Small intestine (tissue), 7 donors: ENCODE results near the gene PLA2G4C. TPM values are rescaled to one million over a fixed set of nuclear protein-coding genes. Genes with fewer than 3 reads are reported as not detected.

Experiments used
- DNase-seq, 2 donors: peaks; one replicate each; pipeline versions ENCODE4 v3.0.0 to v3.0.0-alpha.2; 2013
- FAIRE-seq: peaks from 2 replicates; lab custom pipeline; 2012; peaks lifted over from hg19 to GRCh38; lab: Jason Lieb, UNC
- H3K27ac ChIP-seq, 3 donors: one replicate each; pipeline ENCODE4 v1.5.1; 2013; ENCODE audit warnings: low read length in 2 of 3, mild to moderate bottlenecking in 2 of 3, control low read depth in 1 of 3, inconsistent platforms in 1 of 3, low read depth in 1 of 3, moderate library complexity in 1 of 3
- H3K27me3 ChIP-seq, 3 donors: one replicate each; pipeline ENCODE4 v1.6.1; 2013; ENCODE audit warnings: low read length in 3 of 3, inconsistent platforms in 1 of 3; ENCODE audit not compliant: control insufficient read depth in 3 of 3, insufficient read depth in 3 of 3
- H3K36me3 ChIP-seq, 3 donors: one replicate each; pipeline ENCODE4 v1.6.1; 2013; ENCODE audit warnings: low read length in 3 of 3, inconsistent platforms in 1 of 3, low read depth in 1 of 3, mild to moderate bottlenecking in 1 of 3, moderate library complexity in 1 of 3; ENCODE audit not compliant: control insufficient read depth in 3 of 3, insufficient read depth in 2 of 3
- H3K4me1 ChIP-seq, 3 donors: one replicate each; pipeline ENCODE4 v1.6.1; 2013; ENCODE audit warnings: low read length in 2 of 3, inconsistent platforms in 1 of 3, low read depth in 1 of 3, mild to moderate bottlenecking in 1 of 3, moderate library complexity in 1 of 3; ENCODE audit not compliant: control insufficient read depth in 3 of 3, insufficient read depth in 2 of 3
- H3K4me3 ChIP-seq, 3 donors: one replicate each; pipeline ENCODE4 v1.5.1; 2013; ENCODE audit warnings: low read length in 3 of 3, control low read depth in 1 of 3, inconsistent platforms in 1 of 3, low read depth in 1 of 3, mild to moderate bottlenecking in 1 of 3, moderate library complexity in 1 of 3
- H3K9me3 ChIP-seq, 2 donors: one replicate each; pipeline ENCODE4 v1.6.1; 2013; ENCODE audit warnings: low read depth in 1 of 2, low read length in 1 of 2; ENCODE audit not compliant: control insufficient read depth in 2 of 2, insufficient read depth in 1 of 2
- WGBS, 3 donors: extraction: QIAGEN DNeasy Blood & Tissue Kit; methylation state at CpG; one replicate each; pipeline ENCODE4 v1.1.7; 2013; 5-methylcytosine and 5-hydroxymethylcytosine counted together
- polyA plus RNA-seq, 4 donors: library from polyadenylated mRNA; stranded (reverse) in 3 of 4; unstranded in 1 of 4; fragments of 200-250 nt in 3 of 4; fragments of 120-200 nt in 1 of 4; gene quantifications; one replicate each; pipeline versions ENCODE4 v1.2.1 to v1.2.3, GENCODE V29; 2013
- donor health status: healthy with polysubstance abuse.
- donor health status: control.
- donor health status: control.
- donor health status: Bipolar disorder and iron deficiency.
- donor health status: healthy.

The PLA2G4C gene
- polyA plus RNA-seq, 4 donors: 4.0 to 29.2 (median 11.4) TPM

DNA sequence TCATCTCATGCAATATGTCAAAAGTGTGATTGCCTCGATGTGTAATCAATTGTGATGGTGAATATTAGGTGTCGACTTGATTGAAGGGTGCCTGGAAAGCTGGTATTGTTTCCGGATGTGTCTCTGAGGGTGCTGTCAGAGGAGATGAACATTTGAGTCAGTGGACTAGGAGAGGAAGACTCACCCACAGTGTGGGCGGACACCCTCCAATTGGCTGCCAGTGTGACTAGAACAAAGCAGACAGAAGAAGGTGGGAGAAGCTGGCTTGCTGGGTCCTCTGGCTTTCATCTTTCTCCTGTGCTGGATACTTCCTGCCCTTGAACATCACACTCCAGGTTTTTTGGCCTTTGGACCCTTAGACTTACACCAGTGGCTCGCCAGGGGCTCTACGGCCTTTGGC is 51.3 kb downstream of the PLA2G4C start:
- no peak overlapping the region for H3K27ac ChIP-seq
- H3K27me3 ChIP-seq: peaks cover 0 to 3% (median 3%) of the 10 kb centered on the region in 3 donors
- H3K9me3 ChIP-seq: no peaks in the 10 kb centered on the region
- 75 to 87% (median 82%) methylated on average over 6 of the region's 6 CpGs for WGBS, 3 donors
- FAIRE-seq: no peak
- no peak for DNase-seq
- H3K36me3 ChIP-seq: no peaks in the 10 kb centered on the region
- H3K4me1 ChIP-seq: no peaks in the 10 kb centered on the region
- H3K4me3 ChIP-seq: no peak overlapping the region

DNA sequence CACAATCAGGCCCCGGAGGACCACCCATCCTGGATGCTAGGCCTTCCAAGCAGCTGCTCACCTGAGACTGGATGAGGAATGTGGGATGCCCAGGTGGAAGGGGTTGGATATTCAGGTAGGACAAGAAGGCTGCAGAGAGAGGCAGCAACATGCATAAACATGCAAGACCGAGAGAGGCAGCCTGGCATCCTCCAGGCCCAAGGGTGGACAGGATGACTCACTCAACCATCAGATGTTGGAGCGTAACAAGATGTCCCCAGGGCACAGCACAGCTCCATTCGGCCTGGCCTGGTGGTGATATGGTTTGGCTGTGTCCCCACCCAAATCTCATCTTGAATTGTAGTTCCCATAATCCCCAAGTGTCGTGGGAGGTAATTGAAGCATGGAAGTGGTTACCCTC is 56.8 kb downstream of the PLA2G4C start:
- DNase-seq (no peak), FAIRE-seq (no peak)
- WGBS, 3 donors: 80 to 83% (median 83%) methylated on average over 5 of the region's 5 CpGs
- Histone ChIP-seq H3K4me1 (no peaks in the 10 kb centered on the region), H3K4me3 (no peak overlapping the region), H3K27me3 (no peaks in the 10 kb centered on the region), H3K9me3 (peaks cover 0 to 3% of the 10 kb centered on the region in 2 donors), H3K36me3 (no peaks in the 10 kb centered on the region), H3K27ac (no peak overlapping the region)

DNA sequence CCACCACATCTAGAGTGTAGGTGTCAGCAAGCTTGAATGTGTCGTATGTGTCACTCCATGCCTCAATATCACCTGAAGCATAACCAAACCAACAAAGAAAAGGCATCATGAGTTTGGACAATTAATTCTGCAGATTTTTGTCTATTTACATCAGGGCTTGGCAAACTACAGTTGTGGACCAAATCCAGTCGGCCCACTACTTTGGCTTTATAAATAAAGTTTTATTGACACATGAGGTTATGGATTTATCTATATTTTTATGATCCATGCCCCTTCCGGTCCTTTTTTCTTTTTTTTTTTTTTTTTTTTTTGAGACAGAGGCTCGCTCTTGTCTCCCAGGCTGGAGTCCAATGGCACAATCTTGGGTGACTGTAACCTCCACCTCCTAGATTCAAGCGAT is 57.5 kb downstream of the PLA2G4C start:
- Histone ChIP-seq H3K36me3 (no peaks in the 10 kb centered on the region), H3K9me3 (peaks cover 0 to 3% of the 10 kb centered on the region in 2 donors), H3K27ac (no peak overlapping the region), H3K27me3 (no peaks in the 10 kb centered on the region), H3K4me3 (no peak overlapping the region), H3K4me1 (no peaks in the 10 kb centered on the region)
- no peak for FAIRE-seq
- WGBS, 3 donors: 81 to 90% (median 88%) methylated on average over 5 of the region's 5 CpGs
- DNase-seq: no peak

DNA sequence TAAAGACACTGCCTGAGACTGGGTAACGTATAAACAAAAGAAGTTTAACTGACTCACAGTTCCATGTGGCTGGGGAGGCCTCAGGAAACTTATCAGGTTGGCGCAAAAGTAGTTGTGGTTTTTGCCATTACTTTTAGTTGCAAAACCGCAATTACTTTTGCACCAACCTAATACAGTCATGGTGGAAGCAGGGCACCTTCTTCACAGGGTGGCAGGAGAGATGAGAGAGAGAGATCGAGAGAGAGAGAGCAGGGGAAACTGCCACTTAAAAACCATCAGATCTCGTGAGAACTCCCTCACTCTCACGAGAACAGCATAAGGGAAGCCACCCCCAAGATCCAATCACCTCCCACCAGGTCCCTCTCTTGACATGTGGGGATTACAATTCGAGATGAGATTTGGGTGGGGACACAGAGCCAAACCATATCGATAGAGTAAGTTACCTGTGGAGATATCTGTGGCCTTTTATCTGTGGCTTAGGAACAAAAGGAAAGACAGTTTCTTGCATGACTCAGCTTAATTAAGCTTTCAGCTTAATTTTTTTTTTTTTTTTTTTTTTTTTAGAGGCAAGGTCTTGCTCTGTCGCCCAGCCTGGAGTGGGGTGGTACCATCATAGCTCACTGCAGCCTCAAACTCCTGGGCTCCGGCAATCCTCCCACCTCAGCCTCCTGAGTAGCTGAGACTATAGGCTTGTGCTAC is 59.1 kb downstream of the PLA2G4C start:
- Histone ChIP-seq H3K4me3 (no peak overlapping the region), H3K27ac (no peak overlapping the region), H3K27me3 (no peaks in the 10 kb centered on the region), H3K4me1 (no peaks in the 10 kb centered on the region), H3K9me3 (peaks cover 0 to 5% of the 10 kb centered on the region in 2 donors), H3K36me3 (no peaks in the 10 kb centered on the region)
- DNase-seq (no peak), FAIRE-seq (no peak)
- WGBS, 3 donors: 74 to 81% (median 77%) methylated on average over 10 of the region's 10 CpGs

DNA sequence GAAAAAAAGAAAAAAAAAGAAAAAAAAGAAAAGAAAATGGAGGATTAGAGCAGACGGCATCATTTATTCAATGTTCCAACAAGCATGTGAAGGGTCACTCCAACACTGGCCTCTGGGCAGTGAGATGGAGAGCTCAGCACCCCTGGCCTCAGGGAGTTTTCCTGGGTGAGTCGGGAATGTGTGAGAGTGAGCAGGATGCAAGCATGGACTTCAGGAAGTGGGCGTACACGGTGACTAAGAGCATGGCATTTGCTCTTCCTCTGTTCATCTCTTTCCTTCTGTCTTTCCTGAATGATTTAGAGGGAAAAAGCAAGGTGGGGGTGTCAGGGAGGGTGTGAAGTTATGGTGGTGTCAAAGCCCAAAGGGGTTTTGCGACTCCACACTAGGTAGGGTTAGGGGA is 66.1 kb downstream of the PLA2G4C start:
- Histone ChIP-seq H3K9me3 (peaks cover 0 to 3% of the 10 kb centered on the region in 2 donors), H3K27ac (no peak overlapping the region), H3K27me3 (peaks cover 0 to 8% (median 0%) of the 10 kb centered on the region in 3 donors), H3K4me1 (no peaks in the 10 kb centered on the region), H3K4me3 (no peak overlapping the region), H3K36me3 (no peaks in the 10 kb centered on the region)
- FAIRE-seq (no peak), DNase-seq (no peak)
- 84 to 93% (median 87%) methylated on average over 5 of the region's 5 CpGs for WGBS, 3 donors

DNA sequence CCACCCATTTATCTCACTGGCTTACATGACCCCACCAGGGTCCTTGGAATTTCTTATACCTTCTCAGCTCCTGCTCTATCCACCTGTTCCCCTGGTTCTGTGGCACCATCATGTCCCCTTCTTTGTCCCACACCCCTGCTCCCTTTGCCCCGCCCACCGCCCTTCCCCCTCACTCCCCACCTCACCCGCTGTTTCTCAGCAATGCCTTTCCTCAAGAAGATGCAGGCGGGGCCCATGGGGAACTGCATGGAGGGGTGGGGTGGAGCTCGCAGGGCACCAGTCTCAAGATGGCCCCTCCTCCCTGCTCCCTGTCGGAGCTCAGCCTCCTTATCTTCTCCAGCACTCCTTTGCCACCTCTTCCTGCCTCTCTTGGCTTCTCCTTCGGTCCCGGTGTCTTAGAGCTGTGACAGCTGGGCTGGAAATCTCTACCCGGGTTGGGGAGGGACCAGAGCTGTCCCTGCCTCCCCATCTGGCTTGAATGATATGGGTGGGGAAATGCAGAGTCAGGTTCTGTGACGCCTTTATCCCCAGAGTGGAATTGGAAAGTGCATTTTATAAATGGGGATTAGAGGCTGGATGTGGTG is 66.8 kb downstream of the PLA2G4C start, which contains the start of gene CABP5:
TSS of gene CABP5 (minus strand) at position 405 of the 584 bp plus-strand sequence. CDS start at position 248, 157 bp downstream.
- no peak for FAIRE-seq
- Histone ChIP-seq H3K9me3 (peaks cover 0 to 3% of the 10 kb centered on the region in 2 donors), H3K27me3 (peaks cover 0 to 11% (median 0%) of the 10 kb centered on the region in 3 donors), H3K4me1 (no peaks in the 10 kb centered on the region), H3K27ac (no peak within 1 kb of the TSS), H3K4me3 (no peak within 1 kb of the TSS), H3K36me3 (no peaks in the 10 kb centered on the region)
- WGBS, 3 donors: 68 to 75% (median 68%) methylated on average over 10 of the region's 10 CpGs
- DNase-seq: no peak

DNA sequence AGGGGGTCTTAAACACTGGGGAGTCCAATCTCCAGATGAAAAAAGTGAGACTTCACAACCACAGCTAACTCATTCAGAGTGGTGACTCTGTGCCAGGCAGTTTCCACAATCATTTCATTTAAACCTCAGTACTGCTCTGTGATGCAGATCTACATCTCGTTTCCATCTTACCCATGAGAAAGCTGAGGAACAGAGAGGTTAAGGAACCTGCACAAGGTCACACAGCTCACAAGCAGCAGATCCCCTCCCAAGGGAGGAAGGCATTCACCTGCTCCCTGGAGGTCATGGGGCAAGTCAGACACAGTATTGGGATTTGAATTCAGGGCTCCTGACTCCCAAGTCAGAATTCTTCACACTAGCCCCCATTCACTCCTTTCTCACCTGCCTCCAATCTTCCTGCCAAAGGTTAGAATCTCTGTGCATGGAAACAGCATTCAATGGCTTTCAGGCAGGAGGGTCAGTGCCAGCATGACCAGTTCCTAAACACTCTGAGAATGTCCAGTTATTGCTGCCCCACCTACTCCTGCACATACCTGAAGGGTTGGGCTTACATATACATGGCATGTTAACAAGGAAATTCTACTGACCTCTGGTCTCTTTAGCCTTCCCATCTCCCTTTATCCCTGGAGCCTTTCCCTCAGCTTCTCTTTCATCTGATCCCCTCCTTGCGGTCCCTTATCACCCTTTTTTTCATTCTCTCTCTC is 68.6 kb downstream of the PLA2G4C start:
- no peak overlapping the region for H3K27ac ChIP-seq
- peaks cover 0 to 11% (median 0%) of the 10 kb centered on the region in 3 donors for H3K27me3 ChIP-seq
- H3K36me3 ChIP-seq: no peaks in the 10 kb centered on the region
- DNase-seq: no peak
- H3K9me3 ChIP-seq: no peaks in the 10 kb centered on the region
- H3K4me1 ChIP-seq: no peaks in the 10 kb centered on the region
- FAIRE-seq: no peak
- WGBS, 3 donors: 33 to 57% (median 46%) methylated on average over 2 of the region's 2 CpGs
- no peak overlapping the region for H3K4me3 ChIP-seq

DNA sequence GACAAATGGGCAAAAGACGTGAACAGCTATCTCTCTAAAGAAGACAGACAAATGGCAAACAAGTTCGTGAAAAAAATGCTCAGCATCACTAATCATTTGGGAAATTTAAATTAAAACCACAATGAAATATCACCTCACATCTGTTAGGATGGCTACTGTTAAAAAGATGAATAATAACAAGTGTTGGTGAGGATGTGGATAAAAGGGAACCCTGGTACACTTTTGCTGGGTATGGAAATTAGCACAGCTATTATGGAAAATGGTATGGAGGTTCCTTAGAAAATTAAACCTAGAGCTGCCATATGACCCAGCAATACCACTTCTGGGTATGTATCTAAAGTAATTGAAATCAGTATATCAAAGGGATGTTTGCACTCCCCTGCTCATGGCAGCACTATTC is 73.9 kb downstream of the PLA2G4C start:
- Histone ChIP-seq H3K4me1 (no peaks in the 10 kb centered on the region), H3K9me3 (no peaks in the 10 kb centered on the region), H3K27me3 (peaks cover 0 to 11% (median 0%) of the 10 kb centered on the region in 3 donors), H3K36me3 (no peaks in the 10 kb centered on the region), H3K27ac (no peak overlapping the region), H3K4me3 (no peak overlapping the region)
- DNase-seq (no peak), FAIRE-seq (no peak)
- 75 to 90% (median 88%) methylated on average over 2 of the region's 2 CpGs for WGBS, 3 donors
